HepG2 (cell line): ENCODE measurements around the gene PSMD1. TPM values are rescaled to one million over a fixed set of nuclear protein-coding genes. Genes with fewer than 3 reads are reported as not detected.

Experiments used
- CREBL2 ChIP-seq: sonication (generic); formaldehyde crosslinking; IDR thresholded peaks from 2 replicates; pipeline ENCODE4 v1.8.1; 2023; ENCODE audit warnings: missing genetic modification reagents, mild to moderate bottlenecking, borderline replicate concordance
- EHMT2 ChIP-seq: fragments of 200-600 bp; sonication (generic); IDR thresholded peaks from 2 replicates; pipeline ENCODE4 v1.7.0; 2017; ENCODE audit warnings: antibody characterized with exemption, low read depth, low read length, borderline replicate concordance
- ETV6 ChIP-seq: sonication (generic); formaldehyde crosslinking; conservative IDR thresholded peaks from 2 replicates; pipeline ENCODE4 v1.4.0; 2020; ENCODE audit warnings: missing genetic modification reagents
- GATAD2A ChIP-seq: IDR thresholded peaks from 2 replicates; pipeline ENCODE4 v1.6.1; 2016
- KDM3A ChIP-seq: IDR thresholded peaks from 2 replicates; pipeline ENCODE4 v1.6.1; 2018; ENCODE audit warnings: low read depth, missing compliant biosample characterization
- KLF6 ChIP-seq: IDR thresholded peaks from 2 replicates; pipeline ENCODE4 v1.8.0; 2016; ENCODE audit warnings: missing biosample characterization, missing genetic modification reagents
- MXD3 ChIP-seq: IDR thresholded peaks from 2 replicates; pipeline ENCODE4 v1.6.1; 2016; ENCODE audit warnings: mild to moderate bottlenecking, missing biosample characterization, missing genetic modification reagents
- NAIF1 ChIP-seq: sonication (generic); formaldehyde crosslinking; IDR thresholded peaks from 2 replicates; pipeline ENCODE4 v1.5.0; 2020; ENCODE audit warnings: mild to moderate bottlenecking, missing genetic modification reagents, borderline replicate concordance
- POLR2AphosphoS2 ChIP-seq: IDR thresholded peaks from 2 replicates; pipeline ENCODE4 v1.6.1; 2011; ENCODE audit warnings: low read depth, low read length, improper control_type of control experiment
- SSRP1 ChIP-seq: IDR thresholded peaks from 2 replicates; pipeline ENCODE4 v1.6.1; 2016; ENCODE audit warnings: control low read depth
- ZBTB26 ChIP-seq: IDR thresholded peaks from 2 replicates; pipeline ENCODE4 v1.6.1; 2016; ENCODE audit warnings: missing compliant biosample characterization, missing genetic modification reagents, borderline replicate concordance
- ZNF225 ChIP-seq: sonication (generic); formaldehyde crosslinking; IDR thresholded peaks from 2 replicates; pipeline ENCODE4 v1.4.0; 2020; ENCODE audit warnings: mild to moderate bottlenecking, missing genetic modification reagents
- ZNF256 ChIP-seq: sonication (generic); formaldehyde crosslinking; conservative IDR thresholded peaks from 2 replicates; pipeline ENCODE4 v1.4.0; 2020; ENCODE audit warnings: missing genetic modification reagents
- ZNF432 ChIP-seq: sonication (generic); formaldehyde crosslinking; IDR thresholded peaks from 2 replicates; pipeline ENCODE4 v1.5.0; 2020; ENCODE audit warnings: missing genetic modification reagents, mild to moderate bottlenecking, borderline replicate concordance
- ZNF530 ChIP-seq: sonication (generic); formaldehyde crosslinking; IDR thresholded peaks from 2 replicates; pipeline ENCODE4 v1.5.0; 2020; ENCODE audit warnings: low read depth, mild to moderate bottlenecking, missing genetic modification reagents
- ZNF598 ChIP-seq: sonication (generic); formaldehyde crosslinking; IDR thresholded peaks from 2 replicates; pipeline ENCODE4 v1.5.1; 2020; ENCODE audit warnings: mild to moderate bottlenecking, missing genetic modification reagents, borderline replicate concordance
- polyA plus RNA-seq, 8 experiments: library from polyadenylated mRNA; depleted of rRNA in 3 of 8; stranded (reverse) in 7 of 8; unstranded in 1 of 8; fragments of >200 nt; fragmentation: Illumina TruSeq in 4 of 8; extraction: Trizol in 4 of 8; gene quantifications; 2 replicates each; pipeline versions ENCODE4 v1.2.1 to v1.2.3, GENCODE V29; 2011 to 2016; ENCODE audit warnings: low read depth in 4 of 8, missing spikeins in 1 of 8, mixed read lengths in 1 of 8; ENCODE audit not compliant: insufficient read depth in 1 of 8
- total RNA-seq, 5 experiments: library from RNA; depleted of rRNA; stranded (reverse); fragments of >200 nt; fragmentation: Illumina TruSeq; extraction: Trizol; gene quantifications; 2 replicates each; pipeline ENCODE4 v1.2.3, GENCODE V29; 2016; ENCODE audit warnings: low read depth in 1 of 5
- TF ChIP-seq, protein P1 (sequence below): fragments of 450-650 bp; IDR thresholded peaks from 2 replicates; pipeline ENCODE4 v1.6.1; 2017; ENCODE audit warnings: mild to moderate bottlenecking
- TF ChIP-seq, protein P2 (sequence below): sonication (generic); formaldehyde crosslinking; IDR thresholded peaks from 2 replicates; pipeline ENCODE4 v1.4.0; 2020; ENCODE audit warnings: missing genetic modification reagents
- TF ChIP-seq, protein P3 (sequence below): sonication (generic); formaldehyde crosslinking; IDR thresholded peaks from 2 replicates; pipeline ENCODE4 v1.4.0; 2020; ENCODE audit warnings: low read depth, missing genetic modification reagents
- TF ChIP-seq, protein P4 (sequence below), 2 experiments: fragments of 450-650 bp in 1 of 2; sonication (generic) in 1 of 2; formaldehyde crosslinking; IDR thresholded peaks; 2 replicates each; pipeline versions ENCODE4 v1.5.0 to v1.8.0; 2020 to 2022; ENCODE audit warnings: mild to moderate bottlenecking in 1 of 2, missing genetic modification reagents in 1 of 2

The PSMD1 gene
- total and polyA plus RNA-seq, 2 of the 13 experiments (the other 11 are each of a cell fraction or from before 2014, with no cell fraction given) = 136 to 191 TPM

DNA sequence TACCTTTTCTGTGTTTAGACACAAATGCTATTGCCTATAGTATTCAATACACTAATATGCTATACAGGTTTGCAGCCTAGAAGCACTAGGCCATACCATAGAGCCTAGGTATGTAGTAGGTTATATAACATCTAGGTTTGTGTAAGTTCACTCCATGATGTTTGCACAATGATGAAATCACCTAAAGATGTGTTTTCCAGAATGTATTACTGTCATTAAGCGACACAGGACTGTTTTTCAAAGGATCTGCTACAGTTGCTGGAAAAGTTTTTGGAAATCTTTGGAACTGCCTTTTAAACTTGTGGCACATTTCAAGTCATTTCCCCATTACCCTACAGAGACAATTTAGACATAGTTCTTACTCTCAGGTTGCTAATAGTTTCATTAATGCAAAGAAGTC lies 9.3 kb downstream of the PSMD1 start (continued):
- TF ChIP-seq, protein P1, sequence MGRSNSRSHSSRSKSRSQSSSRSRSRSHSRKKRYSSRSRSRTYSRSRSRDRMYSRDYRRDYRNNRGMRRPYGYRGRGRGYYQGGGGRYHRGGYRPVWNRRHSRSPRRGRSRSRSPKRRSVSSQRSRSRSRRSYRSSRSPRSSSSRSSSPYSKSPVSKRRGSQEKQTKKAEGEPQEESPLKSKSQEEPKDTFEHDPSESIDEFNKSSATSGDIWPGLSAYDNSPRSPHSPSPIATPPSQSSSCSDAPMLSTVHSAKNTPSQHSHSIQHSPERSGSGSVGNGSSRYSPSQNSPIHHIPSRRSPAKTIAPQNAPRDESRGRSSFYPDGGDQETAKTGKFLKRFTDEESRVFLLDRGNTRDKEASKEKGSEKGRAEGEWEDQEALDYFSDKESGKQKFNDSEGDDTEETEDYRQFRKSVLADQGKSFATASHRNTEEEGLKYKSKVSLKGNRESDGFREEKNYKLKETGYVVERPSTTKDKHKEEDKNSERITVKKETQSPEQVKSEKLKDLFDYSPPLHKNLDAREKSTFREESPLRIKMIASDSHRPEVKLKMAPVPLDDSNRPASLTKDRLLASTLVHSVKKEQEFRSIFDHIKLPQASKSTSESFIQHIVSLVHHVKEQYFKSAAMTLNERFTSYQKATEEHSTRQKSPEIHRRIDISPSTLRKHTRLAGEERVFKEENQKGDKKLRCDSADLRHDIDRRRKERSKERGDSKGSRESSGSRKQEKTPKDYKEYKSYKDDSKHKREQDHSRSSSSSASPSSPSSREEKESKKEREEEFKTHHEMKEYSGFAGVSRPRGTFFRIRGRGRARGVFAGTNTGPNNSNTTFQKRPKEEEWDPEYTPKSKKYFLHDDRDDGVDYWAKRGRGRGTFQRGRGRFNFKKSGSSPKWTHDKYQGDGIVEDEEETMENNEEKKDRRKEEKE = no peak
- TF ChIP-seq ETV6 (no peak), ZNF432 (no peak), ZNF225 (CRISPR knock-in tag) (no peak), CREBL2 (CRISPR knock-in tag) (no peak), ZNF598 (no peak), GATAD2A (peak; percentile 95), KLF6 (CRISPR knock-in tag) (0 out of 2 replicates have a peak, but pooled peaks have one; percentile 40), ZNF256 (no peak), EHMT2 (no peak), NAIF1 (CRISPR knock-in tag) (no peak), ZNF530 (CRISPR knock-in tag) (no peak), MXD3 (CRISPR knock-in tag) (no peak), ZBTB26 (CRISPR knock-in tag) (no peak), KDM3A (CRISPR knock-in tag) (0 out of 2 replicates have a peak, but pooled peaks have one; percentile 33), POLR2AphosphoS2 (no peak), SSRP1 (CRISPR knock-in tag) (no peak)
- TF ChIP-seq, protein P2, sequence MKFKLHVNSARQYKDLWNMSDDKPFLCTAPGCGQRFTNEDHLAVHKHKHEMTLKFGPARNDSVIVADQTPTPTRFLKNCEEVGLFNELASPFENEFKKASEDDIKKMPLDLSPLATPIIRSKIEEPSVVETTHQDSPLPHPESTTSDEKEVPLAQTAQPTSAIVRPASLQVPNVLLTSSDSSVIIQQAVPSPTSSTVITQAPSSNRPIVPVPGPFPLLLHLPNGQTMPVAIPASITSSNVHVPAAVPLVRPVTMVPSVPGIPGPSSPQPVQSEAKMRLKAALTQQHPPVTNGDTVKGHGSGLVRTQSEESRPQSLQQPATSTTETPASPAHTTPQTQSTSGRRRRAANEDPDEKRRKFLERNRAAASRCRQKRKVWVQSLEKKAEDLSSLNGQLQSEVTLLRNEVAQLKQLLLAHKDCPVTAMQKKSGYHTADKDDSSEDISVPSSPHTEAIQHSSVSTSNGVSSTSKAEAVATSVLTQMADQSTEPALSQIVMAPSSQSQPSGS = peak; percentile 92
- TF ChIP-seq, protein P3, sequence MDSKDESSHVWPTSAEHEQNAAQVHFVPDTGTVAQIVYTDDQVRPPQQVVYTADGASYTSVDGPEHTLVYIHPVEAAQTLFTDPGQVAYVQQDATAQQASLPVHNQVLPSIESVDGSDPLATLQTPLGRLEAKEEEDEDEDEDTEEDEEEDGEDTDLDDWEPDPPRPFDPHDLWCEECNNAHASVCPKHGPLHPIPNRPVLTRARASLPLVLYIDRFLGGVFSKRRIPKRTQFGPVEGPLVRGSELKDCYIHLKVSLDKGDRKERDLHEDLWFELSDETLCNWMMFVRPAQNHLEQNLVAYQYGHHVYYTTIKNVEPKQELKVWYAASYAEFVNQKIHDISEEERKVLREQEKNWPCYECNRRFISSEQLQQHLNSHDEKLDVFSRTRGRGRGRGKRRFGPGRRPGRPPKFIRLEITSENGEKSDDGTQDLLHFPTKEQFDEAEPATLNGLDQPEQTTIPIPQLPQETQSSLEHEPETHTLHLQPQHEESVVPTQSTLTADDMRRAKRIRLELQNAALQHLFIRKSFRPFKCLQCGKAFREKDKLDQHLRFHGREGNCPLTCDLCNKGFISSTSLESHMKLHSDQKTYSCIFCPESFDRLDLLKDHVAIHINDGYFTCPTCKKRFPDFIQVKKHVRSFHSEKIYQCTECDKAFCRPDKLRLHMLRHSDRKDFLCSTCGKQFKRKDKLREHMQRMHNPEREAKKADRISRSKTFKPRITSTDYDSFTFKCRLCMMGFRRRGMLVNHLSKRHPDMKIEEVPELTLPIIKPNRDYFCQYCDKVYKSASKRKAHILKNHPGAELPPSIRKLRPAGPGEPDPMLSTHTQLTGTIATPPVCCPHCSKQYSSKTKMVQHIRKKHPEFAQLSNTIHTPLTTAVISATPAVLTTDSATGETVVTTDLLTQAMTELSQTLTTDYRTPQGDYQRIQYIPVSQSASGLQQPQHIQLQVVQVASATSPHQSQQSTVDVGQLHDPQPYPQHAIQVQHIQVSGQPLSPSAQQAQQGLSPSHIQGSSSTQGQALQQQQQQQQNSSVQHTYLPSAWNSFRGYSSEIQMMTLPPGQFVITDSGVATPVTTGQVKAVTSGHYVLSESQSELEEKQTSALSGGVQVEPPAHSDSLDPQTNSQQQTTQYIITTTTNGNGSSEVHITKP = 0 out of 2 replicates have a peak, but pooled peaks have one; percentile 47
- TF ChIP-seq, protein P4, sequence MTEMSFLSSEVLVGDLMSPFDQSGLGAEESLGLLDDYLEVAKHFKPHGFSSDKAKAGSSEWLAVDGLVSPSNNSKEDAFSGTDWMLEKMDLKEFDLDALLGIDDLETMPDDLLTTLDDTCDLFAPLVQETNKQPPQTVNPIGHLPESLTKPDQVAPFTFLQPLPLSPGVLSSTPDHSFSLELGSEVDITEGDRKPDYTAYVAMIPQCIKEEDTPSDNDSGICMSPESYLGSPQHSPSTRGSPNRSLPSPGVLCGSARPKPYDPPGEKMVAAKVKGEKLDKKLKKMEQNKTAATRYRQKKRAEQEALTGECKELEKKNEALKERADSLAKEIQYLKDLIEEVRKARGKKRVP (CRISPR knock-in tag; IDR thresholded peaks at IDR 0.05) = peak in 1 of 2 experiments; percentile 94; a peak in 2 of 4 replicates
